DMS153 treated with DMSO at 0.1 percent for 48 hours (cell line): ENCODE measurements around the gene SLC38A10.
A peak's percentile ranks its signal among the peaks of the same experiment; 100 is the strongest.

Experiments
- DNase-seq: peaks from one replicate; lab custom pipeline; 2025; ENCODE audit not compliant: unreplicated experiment; lab: John Stamatoyannopoulos, UW

The SLC38A10 gene

DNA sequence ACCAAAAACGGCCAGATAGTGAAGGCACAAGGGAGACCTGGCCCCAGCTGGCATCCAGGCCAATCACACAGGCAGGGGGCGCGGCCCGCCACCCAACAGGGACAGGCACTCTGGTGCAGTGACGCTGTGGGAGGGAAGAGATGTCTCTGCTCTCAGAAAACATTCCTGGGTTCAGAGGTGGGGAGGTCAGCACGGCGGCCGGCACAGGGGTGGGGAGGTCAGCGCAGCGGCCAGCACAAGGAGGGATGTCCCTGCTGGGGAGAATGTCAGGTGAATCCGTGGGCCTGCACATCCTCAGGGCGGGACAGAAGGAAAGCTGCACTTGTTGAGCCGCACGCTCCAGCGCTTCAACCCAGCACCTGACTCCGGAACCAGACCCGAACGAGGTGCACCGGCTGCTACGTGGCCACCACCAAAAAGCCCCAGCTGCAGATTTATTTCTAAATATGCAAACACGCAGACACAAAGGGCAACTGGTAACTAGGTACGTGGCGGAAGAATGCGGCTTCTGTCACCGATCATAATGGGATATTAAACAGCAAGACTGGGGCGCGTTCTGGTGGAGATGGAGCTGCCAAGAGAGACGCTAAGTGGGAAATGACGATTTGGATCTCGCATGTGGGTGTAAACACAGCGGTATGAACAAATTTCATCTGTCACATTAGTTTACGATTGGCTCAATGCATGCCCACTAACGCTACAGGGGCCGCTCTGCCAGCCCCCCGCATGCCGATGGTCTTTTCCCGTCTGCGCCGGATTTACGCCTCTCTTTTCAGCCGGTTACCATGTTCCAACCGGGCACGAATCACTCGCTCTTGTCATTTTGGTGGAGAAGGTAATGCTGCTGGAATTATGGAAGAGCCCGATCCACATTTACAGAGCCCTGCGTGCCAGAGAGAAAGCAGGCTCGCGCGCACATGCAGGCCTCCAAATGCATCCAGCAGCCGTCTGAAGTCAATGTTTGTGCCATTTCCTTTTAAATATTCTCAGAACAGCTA lies 15.5 kb downstream of the SLC38A10 start:
- DNase-seq, result no peak

DNA sequence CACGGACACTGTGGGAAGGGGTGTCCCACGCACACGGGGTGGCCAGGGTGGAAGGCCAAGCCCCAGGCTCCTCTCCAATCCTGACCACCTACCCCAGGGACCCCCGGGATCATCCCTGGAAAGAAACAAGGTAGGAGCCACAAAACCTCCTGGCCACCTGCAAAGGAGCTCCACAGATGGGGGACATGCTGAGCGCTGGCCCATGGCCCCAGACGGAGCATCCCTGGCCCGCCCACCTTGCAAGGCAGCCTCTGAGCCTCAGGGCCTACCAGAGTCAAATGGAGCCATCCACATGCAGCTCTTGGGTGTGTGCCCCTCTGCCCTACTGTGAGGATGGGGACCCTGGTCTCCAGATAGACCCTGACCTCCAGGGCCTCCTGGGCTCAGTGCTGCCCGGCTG lies 16.3 kb downstream of the SLC38A10 start:
- no peak for DNase-seq

DNA sequence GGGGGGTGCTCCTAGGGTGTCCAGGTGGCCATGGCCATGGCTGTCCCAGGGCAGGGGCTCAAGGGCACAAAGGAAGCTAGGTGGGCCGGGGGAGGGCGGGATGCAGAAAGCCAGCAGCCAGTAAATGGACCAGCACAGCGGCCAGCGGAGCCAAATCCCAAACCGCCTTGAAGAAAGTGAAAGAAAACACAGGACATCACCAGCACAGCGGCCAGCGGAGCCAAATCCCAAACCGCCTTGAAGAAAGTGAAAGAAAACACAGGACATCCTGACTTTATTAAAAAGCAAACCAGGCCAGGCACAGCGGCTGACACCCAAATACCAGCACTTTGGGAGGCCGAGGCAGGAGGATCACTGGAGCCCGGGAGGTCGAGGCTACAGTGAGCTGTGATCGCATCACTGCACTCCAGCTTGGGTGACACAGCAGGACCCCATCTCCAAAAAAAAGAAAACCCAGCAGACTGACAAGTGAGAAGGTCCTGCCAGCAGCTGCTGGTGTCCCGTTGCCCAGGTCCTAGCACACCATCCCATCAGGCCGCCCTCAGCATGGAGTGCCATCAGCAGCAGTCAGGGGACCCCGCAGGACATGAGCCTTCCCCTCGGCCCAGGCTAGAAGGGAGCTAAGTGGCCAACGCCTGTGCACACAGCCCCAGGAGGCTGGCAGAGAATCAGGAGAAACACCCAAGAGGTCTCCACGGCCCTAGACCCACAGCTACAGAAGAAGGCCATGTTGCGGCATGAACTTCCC lies 17.0 kb downstream of the SLC38A10 start:
- DNase-seq, result no peak

DNA sequence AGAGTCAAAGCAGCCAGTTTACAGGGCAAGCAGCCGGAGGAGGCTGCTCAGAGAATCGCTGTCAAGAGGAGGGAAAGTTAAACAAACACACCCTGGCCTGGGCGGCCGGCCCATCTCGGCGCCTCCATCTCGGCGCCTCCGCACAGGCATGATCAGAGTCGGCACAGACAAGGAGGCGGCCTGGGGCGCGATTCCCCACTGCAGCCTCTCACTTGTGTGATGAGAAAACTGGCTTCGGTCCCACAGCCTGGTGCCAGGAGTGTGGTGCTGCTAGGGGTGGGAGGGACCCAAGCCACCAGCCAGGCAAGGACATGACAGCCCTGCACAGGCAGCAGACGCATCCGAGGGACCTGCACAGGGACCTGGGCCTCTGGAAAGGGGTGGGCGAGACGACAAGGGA lies 17.7 kb downstream of the SLC38A10 start:
- DNase-seq, result peak; percentile 83

- no peak for DNase-seq
Measured at GRCh38 chr17:81276781-81277180, 18.3 kb downstream of the SLC38A10 start.

GRCh38 chr17:81274471-81274855 lies 20.6 kb downstream of the SLC38A10 start:
- DNase-seq, result no peak

- DNase-seq, result no peak
Measured at GRCh38 chr17:81273698-81274470, 21.2 kb downstream of the SLC38A10 start.

GRCh38 chr17:81272616-81273015 lies 22.5 kb downstream of the SLC38A10 start:
- DNase-seq, result peak; percentile 26

DNA sequence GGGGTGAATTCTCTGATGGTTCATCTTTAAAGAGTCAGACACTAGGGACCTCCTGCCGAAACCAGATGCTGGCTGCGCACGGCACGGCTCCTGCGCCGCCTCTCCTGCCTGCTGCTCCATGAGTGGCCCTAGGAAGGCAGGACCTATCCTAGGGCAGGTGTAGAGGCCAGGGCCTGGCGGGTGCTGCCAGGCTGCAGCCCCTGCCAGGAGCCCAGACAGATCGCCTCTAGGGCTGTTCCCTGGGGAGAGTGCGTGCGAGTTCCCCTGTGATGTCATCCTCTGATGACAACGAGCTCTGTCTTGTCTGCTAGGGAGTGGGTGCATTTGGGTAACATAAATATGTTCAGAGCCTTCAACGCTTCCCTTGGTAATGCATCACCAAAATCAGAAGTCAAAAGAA lies 23.9 kb downstream of the SLC38A10 start:
- DNase-seq, result no peak

GRCh38 chr17:81270279-81270678 lies 24.8 kb downstream of the SLC38A10 start:
- no peak for DNase-seq

- DNase-seq, result no peak
Measured at GRCh38 chr17:81267390-81268067, 27.6 kb downstream of the SLC38A10 start.

DNA sequence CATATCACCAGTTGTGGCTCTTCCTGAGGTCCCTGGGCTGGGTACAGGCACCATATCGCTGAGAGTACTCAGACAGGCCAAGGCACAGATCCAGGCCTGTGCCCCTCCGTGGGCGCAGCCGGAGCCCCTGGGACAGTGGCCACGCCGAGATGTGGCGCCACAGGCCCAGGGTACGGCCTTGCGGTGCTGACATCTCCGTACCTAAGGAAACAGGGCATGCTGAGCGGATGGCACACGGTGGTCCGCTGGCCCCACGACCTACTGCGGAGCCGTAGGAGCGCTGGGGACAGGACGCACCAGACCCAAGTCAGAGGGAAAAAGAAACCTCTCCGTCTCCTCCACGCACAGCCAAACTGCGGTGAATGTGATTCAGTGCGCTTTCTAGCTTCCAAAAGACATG lies 29.5 kb downstream of the SLC38A10 start:
- no peak for DNase-seq

GRCh38 chr17:81264640-81265039 lies 30.5 kb downstream of the SLC38A10 start:
- DNase-seq, result no peak

DNA sequence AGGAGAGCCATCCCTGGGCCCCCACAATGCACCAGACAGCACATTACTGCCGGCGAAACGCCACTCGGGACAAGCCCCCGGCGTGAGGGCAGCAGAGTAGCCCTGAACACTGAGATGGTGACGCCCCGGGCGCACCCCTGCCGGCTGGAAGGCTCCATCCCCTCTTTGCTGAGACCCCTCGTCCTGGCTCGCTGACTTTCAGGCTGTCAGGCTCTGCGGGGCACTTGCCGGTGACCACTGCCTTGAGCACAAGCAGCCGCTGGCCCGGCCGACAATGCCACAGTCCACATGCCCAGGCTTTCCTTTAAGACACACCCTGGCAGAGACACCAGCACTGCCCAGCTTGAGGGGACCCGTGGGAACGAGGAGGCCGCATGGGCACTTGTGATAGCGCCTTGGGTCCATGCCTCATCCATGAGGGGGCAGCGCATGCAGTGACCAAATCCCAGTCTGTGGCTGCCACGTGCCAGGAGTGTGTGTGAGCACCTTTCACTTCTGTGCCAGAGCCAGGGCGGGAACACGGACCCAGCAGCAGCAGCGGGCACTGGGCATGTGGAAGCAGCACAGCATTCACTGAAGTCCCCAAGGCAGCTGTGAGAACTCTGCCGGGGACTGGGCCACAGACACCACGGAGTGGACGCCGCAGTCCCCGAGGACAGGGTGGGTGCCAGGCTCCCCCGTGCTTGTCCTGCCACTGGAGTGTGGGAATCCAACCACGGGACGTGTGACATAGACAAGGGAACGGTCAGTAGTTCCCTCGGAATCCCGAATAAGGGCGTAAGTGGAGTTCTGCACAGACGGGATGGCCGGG lies 31.5 kb downstream of the SLC38A10 start:
- no peak for DNase-seq

DNA sequence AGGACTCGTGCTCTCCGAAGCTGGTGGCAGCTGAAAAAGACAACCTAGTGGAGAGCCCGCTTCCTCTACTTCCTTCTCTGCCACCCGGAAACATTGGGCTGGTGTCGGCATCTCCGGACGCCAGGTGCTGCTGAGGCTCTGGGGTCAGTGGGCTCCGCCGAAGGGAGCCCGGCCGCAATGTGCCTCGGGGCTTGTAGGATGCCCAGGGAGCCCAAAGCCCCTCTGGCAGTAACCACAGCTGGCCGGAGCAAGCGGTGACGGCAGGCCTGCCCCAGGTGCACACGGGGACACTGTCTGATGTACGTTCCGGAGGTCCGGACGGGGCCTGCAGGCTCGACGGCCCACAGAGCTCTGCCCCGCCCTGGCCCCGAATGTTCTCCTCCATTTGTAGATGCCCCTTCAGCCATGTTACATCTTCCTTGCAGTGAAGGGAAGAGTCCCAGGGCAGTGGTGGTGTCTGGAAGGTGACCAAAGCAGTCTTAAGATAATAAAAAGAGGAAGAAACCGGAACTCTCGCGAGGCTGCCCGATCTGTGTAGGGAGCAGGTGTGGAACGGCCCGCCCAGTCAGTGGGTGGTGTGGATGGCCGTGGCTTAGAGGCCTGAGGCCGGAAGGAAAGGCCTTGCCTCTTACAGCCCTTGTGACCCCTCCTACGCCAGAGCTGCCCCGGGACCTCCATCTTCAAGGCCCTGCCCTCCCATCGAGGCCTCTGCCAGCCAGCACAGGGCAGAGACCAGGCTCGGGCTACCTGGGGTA lies 33.3 kb downstream of the SLC38A10 start:
- no peak for DNase-seq

GRCh38 chr17:81261096-81261495 lies 34.0 kb downstream of the SLC38A10 start:
- DNase-seq, result no peak

- DNase-seq, result no peak
Measured at GRCh38 chr17:81260641-81261040, 34.5 kb downstream of the SLC38A10 start.

DNA sequence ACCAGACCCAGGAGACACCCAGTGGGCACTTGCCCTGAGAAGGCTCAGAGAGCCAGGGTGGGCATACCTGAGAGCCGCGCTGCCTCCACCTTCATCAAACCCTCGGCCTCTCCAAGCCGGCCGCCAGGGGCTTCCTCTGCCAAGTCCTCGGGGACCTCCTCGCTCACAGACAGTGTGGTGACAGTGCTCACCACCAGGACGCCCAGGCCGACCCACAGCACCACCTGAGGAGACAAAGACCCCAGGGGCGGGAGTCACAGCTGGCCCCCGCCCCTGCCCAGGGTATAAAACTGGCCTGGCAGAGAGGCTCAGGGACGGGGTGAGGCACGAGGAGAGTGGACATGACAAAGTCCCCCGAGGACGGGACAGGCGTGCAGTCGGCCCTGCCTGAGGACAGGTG lies 34.9 kb downstream of the SLC38A10 start:
- DNase-seq, result no peak

DNA sequence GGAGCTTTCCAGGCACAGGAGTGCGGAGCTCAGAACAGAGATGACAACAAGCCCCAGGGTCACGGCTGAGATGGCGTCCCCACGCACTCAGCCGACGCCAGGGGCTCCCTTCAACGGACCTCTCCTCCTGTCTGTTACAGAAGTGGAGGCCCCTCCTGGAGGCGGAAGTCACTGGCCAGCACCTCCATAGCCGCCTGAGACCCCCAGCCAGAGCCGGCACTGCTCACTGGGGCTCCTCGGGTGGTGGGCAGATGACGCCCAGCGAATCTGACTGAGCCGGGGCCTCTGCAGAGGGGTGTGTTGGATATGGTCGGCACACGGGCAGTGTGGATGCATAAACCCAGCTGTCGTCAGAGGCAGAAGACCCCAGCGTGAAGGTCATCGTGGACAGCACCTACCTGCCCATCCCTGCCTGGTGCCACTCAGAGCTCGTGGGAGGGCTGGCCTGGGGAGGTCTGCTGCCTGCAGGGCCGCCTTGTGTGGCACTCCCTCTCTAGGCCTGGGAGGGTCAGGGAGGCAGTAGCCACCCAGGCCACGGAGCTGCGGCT lies 36.0 kb downstream of the SLC38A10 start:
- no peak for DNase-seq
